A549 (cell line): ENCODE data around the gene MAP4K4. TPM values are rescaled to one million over a fixed set of nuclear protein-coding genes. Genes with fewer than 3 reads are reported as not detected.

Experiments
- ATAC-seq, 2 experiments: fragments of 200-7000 bp in 1 of 2; fragments of >200 bp in 1 of 2; cut with Nextera tagmentation in 1 of 2; cut with Tn5 transposase in 1 of 2; 3 replicates each; pipeline versions ENCODE4 v1.8.0 to v1.9.1; 2018 to 2020; ENCODE audit warnings: mild to moderate bottlenecking in 1 of 2, moderate library complexity in 1 of 2
- CTCF ChIA-PET: fragments of 300-600 bp; sonication (Branson Sonifier 250); formaldehyde crosslinking; extraction: SDS; loops from one replicate; lab custom pipeline; 2021; ENCODE audit warnings: antibody characterized with exemption, inconsistent platforms; lab: Yijun Ruan, JAX
- POLR2A ChIA-PET: fragments of 350-600 bp; formaldehyde crosslinking; extraction: SDS; loops from one replicate; lab custom pipeline; 2021; ENCODE audit warnings: antibody characterized with exemption, inconsistent platforms; lab: Yijun Ruan, JAX
- DNase-seq, 2 experiments: peaks; one replicate each; pipeline versions ENCODE4 v3.0.0 to v3.0.0-alpha.2; 2011 to 2016; ENCODE audit warnings: low read depth in 1 of 2, low spot score in 1 of 2
- FAIRE-seq: peaks from 2 replicates; lab custom pipeline; 2011; peaks lifted over from hg19 to GRCh38; lab: Jason Lieb, UNC
- H3K27ac ChIP-seq, 2 experiments: fragments of >200 bp; sonication (Bioruptor Twin); formaldehyde crosslinking; 3 replicates each; pipeline ENCODE4 v1.5.1; 2016 to 2017
- H3K4me1 ChIP-seq: fragments of >200 bp; sonication (Bioruptor Twin); formaldehyde crosslinking; 3 replicates; pipeline ENCODE4 v1.6.1; 2016
- H3K4me2 ChIP-seq: fragments of >200 bp; sonication (Bioruptor Twin); formaldehyde crosslinking; 3 replicates; pipeline ENCODE4 v1.6.1; 2016
- H3K4me3 ChIP-seq: fragments of >200 bp; sonication (Bioruptor Twin); formaldehyde crosslinking; 3 replicates; pipeline ENCODE4 v1.5.1; 2016
- H3K9me3 ChIP-seq: fragments of >200 bp; sonication (Bioruptor Twin); formaldehyde crosslinking; 3 replicates; pipeline ENCODE4 v1.6.1; 2016
- BHLHE40 ChIP-seq: IDR thresholded peaks from 2 replicates; pipeline ENCODE4 v1.6.1; 2012; ENCODE audit warnings: low read depth, low read length, inconsistent platforms
- CBX2 ChIP-seq: fragments of 200-600 bp; sonication (generic); IDR thresholded peaks from 2 replicates; pipeline ENCODE4 v1.6.1; 2016; ENCODE audit warnings: low read depth, mild to moderate bottlenecking, borderline replicate concordance
- CEBPB ChIP-seq, 2 experiments: fragments of >200 bp in 1 of 2; sonication (Bioruptor Twin) in 1 of 2; formaldehyde crosslinking in 1 of 2; IDR thresholded peaks; 2 replicates each; pipeline ENCODE4 v1.6.1; 2012 to 2016
- EHF ChIP-seq: fragments of 250-450 bp; sonication (Bioruptor Pico); IDR thresholded peaks from 2 replicates; pipeline ENCODE4 v1.5.0; 2020; ENCODE audit warnings: mild to moderate bottlenecking
- EHMT2 ChIP-seq: fragments of 200-600 bp; sonication (generic); IDR thresholded peaks from 2 replicates; pipeline ENCODE4 v1.6.1; 2016; ENCODE audit warnings: antibody characterized with exemption, low read depth, mild to moderate bottlenecking, moderate library complexity
- EP300 ChIP-seq, 2 experiments: fragments of >200 bp; sonication (Bioruptor Twin); formaldehyde crosslinking; IDR thresholded peaks; 2 replicates in 1 of 2; 3 replicates in 1 of 2; pipeline ENCODE4 v1.6.1; 2016 to 2017
- ESRRA ChIP-seq: fragments of 150-350 bp; IDR thresholded peaks from 2 replicates; pipeline ENCODE4 v1.6.1; 2014; ENCODE audit warnings: mild to moderate bottlenecking, low read length, borderline replicate concordance
- FOSB ChIP-seq: fragments of 250-450 bp; sonication (Bioruptor Pico); IDR thresholded peaks from 2 replicates; pipeline ENCODE4 v1.5.0; 2020; ENCODE audit warnings: mild to moderate bottlenecking, moderate library complexity
- GATA3 ChIP-seq: IDR thresholded peaks from 2 replicates; pipeline ENCODE4 v1.6.1; 2012; ENCODE audit warnings: borderline replicate concordance
- HEYL ChIP-seq: fragments of 250-450 bp; sonication (Bioruptor Pico); IDR thresholded peaks from 2 replicates; pipeline ENCODE4 v1.8.0; 2021; ENCODE audit warnings: mild to moderate bottlenecking, moderate library complexity
- JUNB ChIP-seq: fragments of >200 bp; sonication (Bioruptor Twin); formaldehyde crosslinking; IDR thresholded peaks from 2 replicates; pipeline ENCODE4 v1.6.1; 2016
- KDM5A ChIP-seq: fragments of 200-600 bp; sonication (generic); IDR thresholded peaks from 2 replicates; pipeline ENCODE4 v1.6.1; 2016; ENCODE audit warnings: antibody characterized with exemption, mild to moderate bottlenecking
- MYC ChIP-seq: IDR thresholded peaks from 2 replicates; pipeline ENCODE4 v1.6.1; 2012; ENCODE audit warnings: mild to moderate bottlenecking, inconsistent platforms, low read length, improper control_type of control experiment, borderline replicate concordance
- NR3C1 ChIP-seq: fragments of >200 bp; sonication (Bioruptor Twin); formaldehyde crosslinking; IDR thresholded peaks from 3 replicates; pipeline ENCODE4 v1.6.1; 2017
- SREBF2 ChIP-seq: fragments of 450-650 bp; IDR thresholded peaks from 2 replicates; pipeline ENCODE4 v1.6.1; 2014; ENCODE audit warnings: mild to moderate bottlenecking, moderate library complexity
- TFCP2L1 ChIP-seq: fragments of 250-450 bp; sonication (Bioruptor Pico); IDR thresholded peaks from 2 replicates; pipeline ENCODE4 v1.5.0; 2021; ENCODE audit warnings: mild to moderate bottlenecking
- ZNF302 ChIP-seq: fragments of 250-450 bp; sonication (Bioruptor Pico); IDR thresholded peaks from 2 replicates; pipeline ENCODE4 v1.9.0; 2021; ENCODE audit warnings: inconsistent platforms, mild to moderate bottlenecking, moderate library complexity
- ZSCAN20 ChIP-seq: fragments of 250-450 bp; sonication (Bioruptor Pico); IDR thresholded peaks from 2 replicates; pipeline ENCODE4 v1.8.0; 2022; ENCODE audit warnings: mild to moderate bottlenecking, moderate library complexity
- WGBS: methylation state at CpG from one replicate; pipeline ENCODE4 v1.1.6; 2017; ENCODE audit errors: missing lambda C conversion rate; 5-methylcytosine and 5-hydroxymethylcytosine counted together
- polyA plus RNA-seq, 4 experiments: library from polyadenylated mRNA; depleted of rRNA in 3 of 4; stranded (reverse); fragments of >200 nt; fragmentation: RNase III in 1 of 4; extraction: RNeasy Plus Mini Kit Qiagen cat#74134 plus additional on column Dnase treatment in 1 of 4; gene quantifications; 2 replicates in 3 of 4; 3 replicates in 1 of 4; pipeline ENCODE4 v1.2.3, GENCODE V29; 2011 to 2017
- TF ChIP-seq, protein P1 (sequence below): fragments of 250-450 bp; sonication (Bioruptor Pico); IDR thresholded peaks from 2 replicates; pipeline ENCODE4 v1.5.0; 2021; ENCODE audit warnings: mild to moderate bottlenecking, moderate library complexity, borderline replicate concordance
- TF ChIP-seq, protein P2 (sequence below): fragments of >200 bp; sonication (Bioruptor Twin); formaldehyde crosslinking; IDR thresholded peaks from 3 replicates; pipeline ENCODE4 v1.5.1; 2016

MAP4K4 gene
- polyA plus RNA-seq, 2 of the 4 experiments (the other 2 are of a cell fraction): 61.9 to 82.2 TPM

DNA sequence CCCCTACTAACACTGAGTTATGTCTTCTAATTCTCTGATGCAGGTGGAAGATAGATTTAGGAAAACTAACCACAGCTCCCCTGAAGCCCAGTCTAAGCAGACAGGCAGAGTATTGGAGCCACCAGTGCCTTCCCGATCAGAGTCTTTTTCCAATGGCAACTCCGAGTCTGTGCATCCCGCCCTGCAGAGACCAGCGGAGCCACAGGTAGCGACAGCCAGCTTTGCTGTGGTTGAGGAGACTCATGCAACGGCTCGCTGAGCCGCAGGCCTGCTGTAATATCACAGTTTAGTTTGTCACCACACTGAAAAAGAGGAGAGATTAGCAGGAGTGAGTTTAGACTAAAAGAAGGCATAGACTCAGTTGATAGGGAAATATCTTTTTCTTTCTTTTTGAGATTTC is 163.3 kb downstream of the MAP4K4 start:
- Histone ChIP-seq H3K9me3 (no peaks in the 10 kb centered on the region), H3K4me3 (no peak overlapping the region), H3K4me2 (no peak overlapping the region), H3K4me1 (peaks cover 8% of the 10 kb centered on the region; the same call in 1 of the 3 replicates), H3K27ac (no peak overlapping the region)
- WGBS: 91% methylated on average over 8 of the region's 8 CpGs
- FAIRE-seq (no peak), ATAC-seq (no peak), DNase-seq (no peak)
- ChIA-PET CTCF (interaction anchor here (0.5 to 1.6 kb wide), 3 partner anchors 11 to 145 kb away, joined by 3 to 5 read pairs (median 3); no protein-coding TSS in a partner anchor), POLR2A (no interaction called here)
- TF ChIP-seq CEBPB (IDR thresholded peaks at IDR 0.05): no peak
- no peak for TF ChIP-seq KDM5A
- TF ChIP-seq TFCP2L1: no peak
- TF ChIP-seq EP300 (IDR thresholded peaks at IDR 0.05): no peak

DNA sequence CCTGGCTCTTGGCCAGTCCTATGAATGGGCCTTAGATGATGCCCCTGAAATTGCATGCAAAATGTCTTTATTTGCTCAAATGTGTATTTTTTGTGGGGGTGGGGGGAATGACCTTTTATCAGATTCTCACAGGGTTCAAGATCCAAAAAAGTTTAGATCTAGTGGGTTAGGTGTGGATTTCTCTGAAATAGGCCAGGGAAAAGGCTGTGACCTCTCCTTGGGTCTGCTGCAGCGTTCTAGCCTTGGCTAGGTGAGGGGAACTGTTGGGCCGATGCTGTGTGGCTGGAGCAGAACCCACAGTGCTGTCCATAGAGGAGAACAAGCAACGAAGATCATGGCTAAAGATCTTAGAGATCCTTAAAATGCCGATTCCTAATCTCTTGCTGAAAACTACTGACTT is 163.9 kb downstream of the MAP4K4 start:
- H3K9me3 ChIP-seq: no peaks in the 10 kb centered on the region
- no peak overlapping the region for H3K27ac ChIP-seq
- DNase-seq (no peak), FAIRE-seq (no peak), ATAC-seq (no peak)
- ChIA-PET CTCF (interaction anchor here (1.6 kb wide), 1 partner anchor 30 kb away, joined by 5 read pairs; no protein-coding TSS in a partner anchor), POLR2A (no interaction called here)
- no peak overlapping the region for H3K4me2 ChIP-seq
- peaks cover 8% of the 10 kb centered on the region; the same call in 1 of the 3 replicates for H3K4me1 ChIP-seq
- H3K4me3 ChIP-seq: no peak overlapping the region
- TF ChIP-seq GATA3: no peak
- no peak for TF ChIP-seq SREBF2
- no peak for TF ChIP-seq NR3C1
- no peak for TF ChIP-seq JUNB
- TF ChIP-seq CBX2: no peak
- no peak for TF ChIP-seq EHMT2
- no peak for TF ChIP-seq HEYL (CRISPR knock-in tag)
- 96% methylated on average over 4 of the region's 4 CpGs for WGBS

DNA sequence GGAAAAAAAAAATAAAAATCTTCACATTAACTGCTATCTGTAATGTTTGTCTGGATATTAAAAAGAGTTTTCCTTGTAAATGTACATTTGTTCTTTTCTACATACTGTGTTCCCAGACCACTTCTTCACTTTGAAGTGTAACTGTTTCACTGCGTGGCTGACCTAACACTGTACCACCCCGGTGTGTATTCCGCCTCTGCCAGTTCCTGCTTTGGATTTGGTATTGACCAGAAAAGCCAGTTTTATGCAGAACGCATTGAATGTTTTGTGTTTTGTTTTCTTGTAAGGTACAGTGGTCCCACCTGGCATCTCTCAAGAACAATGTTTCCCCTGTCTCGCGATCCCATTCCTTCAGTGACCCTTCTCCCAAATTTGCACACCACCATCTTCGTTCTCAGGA is 166.0 kb downstream of the MAP4K4 start:
- POLR2A ChIA-PET: no interaction called here
- Histone ChIP-seq H3K9me3 (no peaks in the 10 kb centered on the region), H3K27ac (no peak overlapping the region), H3K4me2 (no peak overlapping the region)
- no peak for ATAC-seq
- TF ChIP-seq ZNF302 (CRISPR knock-in tag) (no peak), EHF (CRISPR knock-in tag) (no peak), FOSB (CRISPR knock-in tag) (no peak), MYC (no peak), ZSCAN20 (CRISPR knock-in tag) (no peak), ESRRA (no peak), BHLHE40 (no peak)
- TF ChIP-seq, protein P1, sequence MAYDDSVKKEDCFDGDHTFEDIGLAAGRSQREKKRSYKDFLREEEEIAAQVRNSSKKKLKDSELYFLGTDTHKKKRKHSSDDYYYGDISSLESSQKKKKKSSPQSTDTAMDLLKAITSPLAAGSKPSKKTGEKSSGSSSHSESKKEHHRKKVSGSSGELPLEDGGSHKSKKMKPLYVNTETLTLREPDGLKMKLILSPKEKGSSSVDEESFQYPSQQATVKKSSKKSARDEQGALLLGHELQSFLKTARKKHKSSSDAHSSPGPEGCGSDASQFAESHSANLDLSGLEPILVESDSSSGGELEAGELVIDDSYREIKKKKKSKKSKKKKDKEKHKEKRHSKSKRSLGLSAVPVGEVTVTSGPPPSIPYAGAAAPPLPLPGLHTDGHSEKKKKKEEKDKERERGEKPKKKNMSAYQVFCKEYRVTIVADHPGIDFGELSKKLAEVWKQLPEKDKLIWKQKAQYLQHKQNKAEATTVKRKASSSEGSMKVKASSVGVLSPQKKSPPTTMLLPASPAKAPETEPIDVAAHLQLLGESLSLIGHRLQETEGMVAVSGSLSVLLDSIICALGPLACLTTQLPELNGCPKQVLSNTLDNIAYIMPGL (CRISPR knock-in tag): no peak
- TF ChIP-seq, protein P2, sequence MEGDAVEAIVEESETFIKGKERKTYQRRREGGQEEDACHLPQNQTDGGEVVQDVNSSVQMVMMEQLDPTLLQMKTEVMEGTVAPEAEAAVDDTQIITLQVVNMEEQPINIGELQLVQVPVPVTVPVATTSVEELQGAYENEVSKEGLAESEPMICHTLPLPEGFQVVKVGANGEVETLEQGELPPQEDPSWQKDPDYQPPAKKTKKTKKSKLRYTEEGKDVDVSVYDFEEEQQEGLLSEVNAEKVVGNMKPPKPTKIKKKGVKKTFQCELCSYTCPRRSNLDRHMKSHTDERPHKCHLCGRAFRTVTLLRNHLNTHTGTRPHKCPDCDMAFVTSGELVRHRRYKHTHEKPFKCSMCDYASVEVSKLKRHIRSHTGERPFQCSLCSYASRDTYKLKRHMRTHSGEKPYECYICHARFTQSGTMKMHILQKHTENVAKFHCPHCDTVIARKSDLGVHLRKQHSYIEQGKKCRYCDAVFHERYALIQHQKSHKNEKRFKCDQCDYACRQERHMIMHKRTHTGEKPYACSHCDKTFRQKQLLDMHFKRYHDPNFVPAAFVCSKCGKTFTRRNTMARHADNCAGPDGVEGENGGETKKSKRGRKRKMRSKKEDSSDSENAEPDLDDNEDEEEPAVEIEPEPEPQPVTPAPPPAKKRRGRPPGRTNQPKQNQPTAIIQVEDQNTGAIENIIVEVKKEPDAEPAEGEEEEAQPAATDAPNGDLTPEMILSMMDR: no peak
- TF ChIP-seq, all 56 proteins: peak for 0
- no peaks in the 10 kb centered on the region for H3K4me1 ChIP-seq
- DNase-seq (no peak), FAIRE-seq (no peak)
- no peak overlapping the region for H3K4me3 ChIP-seq
- WGBS: 96% methylated on average over 7 of the region's 7 CpGs
- CTCF ChIA-PET: no interaction called here
